Measurements from ENCODE around the gene GYS1. TPM values are rescaled to one million over a fixed set of nuclear protein-coding genes. Genes with fewer than 3 reads are reported as not detected.

The GYS1 gene
- total RNA-seq, 1 experiment from 2014 or later, result 14.1 TPM

DNA sequence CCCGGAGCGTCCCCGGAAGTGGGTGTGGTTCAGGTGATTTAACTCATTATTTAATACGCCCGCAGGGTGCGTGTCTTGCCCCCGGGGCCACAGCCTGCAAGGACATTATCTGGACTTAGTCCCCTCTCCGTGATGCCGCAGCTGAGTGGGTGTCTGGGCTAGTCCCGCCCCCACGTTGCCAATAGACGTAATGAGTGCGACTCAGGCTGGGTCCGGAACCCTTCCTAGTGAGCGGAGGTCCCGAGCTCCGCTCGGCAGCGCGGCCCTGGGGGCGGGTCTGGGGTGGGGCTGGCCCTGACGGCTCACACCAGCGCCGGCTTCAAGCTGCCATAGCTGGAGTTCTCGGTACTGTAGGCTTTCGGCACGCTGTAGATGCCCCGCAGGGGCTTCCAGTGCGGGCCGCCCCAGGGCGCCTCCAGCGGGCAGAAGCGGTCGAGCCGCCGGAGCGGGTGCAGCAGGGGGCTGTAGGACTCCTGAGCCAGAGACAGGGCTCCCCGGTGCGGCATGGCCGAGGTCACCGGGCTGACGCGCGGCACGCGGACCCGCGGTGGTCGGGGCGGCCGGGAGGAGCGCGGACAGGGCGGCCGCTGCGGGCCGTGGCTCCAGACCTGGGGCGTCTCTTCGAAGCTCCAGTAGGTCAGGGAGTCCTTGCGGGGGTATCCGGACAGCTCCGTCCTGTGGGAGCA lies 24.7 kb upstream of the GYS1 start:
- DNase-seq (ENCODE audit: low spot score), result no peak

DNA sequence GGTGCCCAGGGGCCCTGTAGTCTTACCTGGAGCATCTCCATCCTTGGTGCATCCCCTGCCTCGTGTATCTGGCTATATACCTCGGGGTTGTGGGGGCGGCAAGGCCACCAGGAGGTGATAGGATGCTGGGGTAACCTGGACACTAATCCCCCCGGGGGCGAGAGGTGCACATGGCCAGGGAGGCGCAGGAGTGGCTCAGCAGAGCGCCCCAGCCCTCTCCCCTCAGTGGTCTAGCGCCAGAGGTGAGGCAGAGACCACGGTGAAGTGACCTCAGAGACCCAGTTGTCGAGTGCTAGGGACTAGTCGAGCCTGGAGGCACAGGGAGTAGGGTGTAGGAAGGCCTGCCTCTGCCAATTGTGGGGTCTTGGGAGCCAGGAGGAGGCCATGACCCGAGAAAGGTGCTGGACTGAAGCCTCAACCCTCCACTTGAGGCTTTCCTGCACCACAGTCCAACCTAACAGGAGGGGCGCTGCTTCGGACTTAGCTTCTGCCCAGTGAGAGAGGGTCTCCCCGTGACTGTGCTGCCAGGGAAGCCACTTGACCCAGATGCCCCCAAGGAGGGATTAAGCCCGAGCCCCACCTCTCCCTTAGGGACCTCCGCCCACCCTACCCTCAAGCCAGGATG lies 24.0 kb upstream of the GYS1 start, which contains the start of gene LHB:
Gene LHB, minus strand, starts transcription at position 51 of the 625 bp plus-strand sequence. Its CDS starts 10 bp downstream, at position 41.
- DNase-seq (ENCODE audit: low spot score), result no peak

DNA sequence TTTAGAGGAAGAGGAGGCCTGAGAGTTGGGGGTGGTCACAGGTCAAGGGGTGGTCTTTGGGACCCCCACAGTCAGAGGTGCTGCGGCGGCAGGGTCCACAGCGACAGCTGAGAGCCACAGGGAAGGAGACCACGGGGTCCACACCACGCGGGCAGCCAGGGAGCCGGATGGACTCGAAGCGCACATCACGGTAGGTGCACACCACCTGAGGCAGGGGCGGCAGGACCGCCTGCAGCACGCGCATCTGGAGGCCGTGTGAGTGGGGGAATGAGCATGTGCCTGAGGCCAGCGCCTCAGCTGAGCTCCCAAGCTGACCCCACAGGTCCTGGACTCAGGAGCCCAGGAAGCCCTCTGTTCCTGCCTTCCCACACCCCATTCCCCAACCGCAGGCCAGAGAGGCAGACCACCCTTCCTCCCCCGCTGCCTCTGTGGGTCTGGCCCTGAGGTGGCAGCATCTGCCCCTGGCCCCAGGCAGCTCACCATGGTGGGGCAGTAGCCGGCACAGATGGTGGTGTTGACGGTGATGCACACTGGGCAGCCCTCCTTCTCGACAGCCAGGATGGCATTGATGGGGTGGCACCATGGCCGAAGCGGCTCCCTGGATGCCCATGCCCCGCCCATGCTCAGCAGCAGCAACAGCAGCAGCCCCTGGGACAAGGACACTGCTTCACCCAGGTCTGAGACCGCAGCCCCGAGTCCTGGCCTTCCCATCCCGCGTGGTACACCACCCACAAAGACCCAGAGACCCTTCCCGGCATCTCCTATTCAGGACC lies 23.1 kb upstream of the GYS1 start:
- no peak for DNase-seq (ENCODE audit: low spot score)

DNA sequence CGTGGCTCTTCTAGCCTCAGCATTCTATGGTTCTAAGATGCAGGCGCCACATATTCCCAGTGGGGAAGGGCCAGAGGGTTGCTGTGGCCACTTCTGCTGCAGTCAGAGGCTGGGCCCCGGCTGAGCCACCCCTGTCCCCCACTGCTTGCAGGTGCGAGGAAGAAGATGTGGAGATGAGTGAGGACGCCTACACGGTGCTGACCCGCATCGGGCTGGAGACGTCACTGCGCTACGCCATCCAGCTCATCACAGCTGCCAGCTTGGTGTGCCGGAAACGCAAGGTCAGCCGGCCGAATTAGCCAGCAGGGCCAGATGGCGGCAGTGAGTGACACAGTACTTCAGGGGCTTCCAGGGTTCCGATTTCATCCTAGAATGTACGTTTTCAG lies 21.8 kb upstream of the GYS1 start:
- no peak for DNase-seq (ENCODE audit: low spot score)

DNA sequence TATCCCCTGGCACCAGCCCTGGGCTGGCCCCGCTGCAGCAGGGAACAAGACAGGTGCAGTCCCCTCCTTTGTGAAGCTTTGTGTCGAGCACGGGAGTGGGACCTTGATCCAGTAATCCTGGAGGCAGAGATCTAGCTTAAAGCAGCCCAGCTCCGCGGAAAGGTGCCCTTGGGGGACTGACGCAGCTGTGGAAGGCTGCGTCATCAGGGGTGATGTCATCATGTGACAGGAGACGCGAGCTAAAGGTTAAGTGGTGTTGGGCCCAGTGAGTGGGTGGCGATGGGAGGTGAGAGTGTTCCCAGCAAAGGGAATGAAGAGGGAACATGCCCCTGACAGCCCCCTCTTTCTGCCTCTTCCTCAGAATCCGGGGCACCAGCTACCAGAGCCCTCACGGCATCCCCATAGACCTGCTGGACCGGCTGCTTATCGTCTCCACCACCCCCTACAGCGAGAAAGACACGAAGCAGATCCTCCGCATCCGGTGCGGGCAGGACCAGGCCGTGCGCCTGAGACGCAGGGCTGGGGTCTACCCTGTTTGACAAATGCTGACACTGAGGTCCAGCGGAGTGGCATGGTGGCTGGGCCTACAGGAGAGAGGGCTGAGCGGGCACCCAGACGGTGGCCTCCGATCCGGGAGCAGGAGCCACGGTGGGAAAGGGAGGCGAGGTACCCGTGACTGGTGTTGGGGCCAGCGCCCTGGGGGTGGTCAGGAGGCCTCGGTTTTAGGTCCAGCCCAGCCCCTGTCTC lies 21.2 kb upstream of the GYS1 start:
- DNase-seq (ENCODE audit: low spot score), result no peak

DNA sequence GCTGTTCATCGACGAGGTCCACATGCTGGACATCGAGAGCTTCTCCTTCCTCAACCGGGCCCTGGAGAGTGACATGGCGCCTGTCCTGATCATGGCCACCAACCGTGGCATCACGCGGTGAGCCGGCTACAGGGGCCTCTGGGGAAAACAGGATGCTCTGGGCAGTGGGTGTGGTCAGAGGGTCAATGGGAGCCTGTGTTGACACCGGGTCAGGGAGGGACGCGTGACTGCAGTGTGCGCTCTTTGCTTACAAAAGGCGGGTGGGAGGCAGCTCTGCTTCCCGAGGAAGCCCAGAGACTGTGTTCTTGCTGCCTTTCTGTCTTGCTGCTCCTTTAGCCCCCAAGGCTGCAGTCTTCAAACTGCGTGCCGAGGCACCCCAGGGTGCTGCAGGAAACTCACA lies 18.1 kb upstream of the GYS1 start:
- no peak for DNase-seq (ENCODE audit: low spot score)

DNA sequence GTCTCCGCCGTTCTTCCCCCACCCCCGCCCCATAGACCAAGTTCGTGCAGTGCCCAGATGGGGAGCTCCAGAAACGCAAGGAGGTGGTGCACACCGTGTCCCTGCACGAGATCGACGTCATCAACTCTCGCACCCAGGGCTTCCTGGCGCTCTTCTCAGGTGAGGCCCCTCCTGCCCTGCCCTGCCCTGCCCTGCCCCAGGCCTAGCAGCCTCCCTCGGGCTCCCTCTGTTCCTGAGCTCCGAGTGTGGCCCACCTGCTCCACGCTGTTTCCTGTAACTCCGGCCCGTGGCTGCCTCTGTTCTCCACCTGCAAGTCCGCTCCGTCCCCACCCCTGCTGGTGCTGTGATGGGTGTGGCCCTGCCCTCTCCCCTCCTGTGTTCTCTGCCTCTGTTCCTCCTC lies 17.3 kb upstream of the GYS1 start:
- DNase-seq (ENCODE audit: low spot score), result no peak

DNA sequence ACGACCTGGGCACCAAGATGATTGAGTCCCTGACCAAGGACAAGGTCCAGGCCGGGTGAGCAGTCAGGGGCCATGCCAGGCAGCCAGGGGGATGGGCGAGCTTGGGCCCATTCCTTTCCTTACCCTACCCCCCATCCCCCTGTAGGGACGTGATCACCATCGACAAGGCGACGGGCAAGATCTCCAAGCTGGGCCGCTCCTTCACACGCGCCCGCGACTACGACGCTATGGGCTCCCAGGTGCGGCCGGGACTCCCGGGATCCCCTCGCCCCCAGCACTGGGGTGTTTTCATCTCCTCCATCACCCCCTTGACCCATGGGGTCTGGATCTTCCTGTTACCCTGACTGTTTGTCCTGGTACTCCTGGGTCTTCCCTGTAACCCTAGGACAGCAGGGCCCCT lies 16.7 kb upstream of the GYS1 start:
- DNase-seq (ENCODE audit: low spot score), result no peak

DNA sequence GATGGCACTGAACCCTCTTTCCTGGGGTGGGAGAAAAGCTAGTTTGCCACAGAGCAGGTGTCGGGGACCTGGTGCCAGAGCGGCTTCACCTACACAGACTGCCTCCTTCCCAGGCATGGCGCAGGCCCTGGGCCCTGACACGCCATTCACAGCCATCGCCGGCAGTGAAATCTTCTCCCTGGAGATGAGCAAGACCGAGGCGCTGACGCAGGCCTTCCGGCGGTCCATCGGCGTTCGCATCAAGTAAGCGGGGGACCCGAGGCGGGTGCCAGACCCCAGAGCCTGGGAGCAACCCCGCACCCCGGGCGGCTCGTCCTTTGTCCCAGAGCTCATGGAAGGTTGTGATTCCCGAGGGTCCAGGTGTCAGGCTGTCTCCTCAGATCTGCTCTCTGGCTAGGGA lies 13.8 kb upstream of the GYS1 start:
- no peak for DNase-seq (ENCODE audit: low spot score)

DNA sequence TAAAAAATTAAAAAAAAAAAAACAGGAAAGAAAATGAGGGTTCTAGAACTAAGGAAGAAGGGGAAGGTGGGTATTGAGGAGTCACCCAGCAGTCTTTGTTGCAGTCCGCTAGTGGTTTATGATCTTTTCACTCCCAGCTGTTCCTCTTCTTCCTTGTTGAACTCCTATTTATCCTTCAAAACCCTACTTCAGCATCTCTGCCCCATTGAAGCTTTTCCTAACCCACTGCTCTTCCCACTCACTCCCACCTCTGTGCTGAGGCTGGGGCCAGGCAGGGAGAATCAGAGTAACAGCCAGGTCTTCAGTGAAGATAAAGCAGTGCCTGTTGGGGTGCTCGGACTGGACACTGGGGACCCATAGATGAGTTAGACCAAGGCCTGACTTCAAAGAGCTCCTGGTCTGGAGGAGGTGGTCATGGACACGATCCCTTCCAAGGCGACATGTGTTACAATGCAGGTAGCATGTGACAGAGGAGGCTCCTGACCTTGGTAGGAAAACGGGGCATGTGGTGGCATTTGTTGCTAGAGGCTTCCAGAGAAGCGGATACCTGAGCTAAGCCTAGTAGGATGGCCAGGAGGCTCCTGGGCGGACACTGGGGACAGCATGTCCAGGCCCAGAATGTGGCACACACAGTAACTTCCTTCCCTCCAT lies 12.0 kb upstream of the GYS1 start:
- DNase-seq (ENCODE audit: low spot score), result no peak

DNA sequence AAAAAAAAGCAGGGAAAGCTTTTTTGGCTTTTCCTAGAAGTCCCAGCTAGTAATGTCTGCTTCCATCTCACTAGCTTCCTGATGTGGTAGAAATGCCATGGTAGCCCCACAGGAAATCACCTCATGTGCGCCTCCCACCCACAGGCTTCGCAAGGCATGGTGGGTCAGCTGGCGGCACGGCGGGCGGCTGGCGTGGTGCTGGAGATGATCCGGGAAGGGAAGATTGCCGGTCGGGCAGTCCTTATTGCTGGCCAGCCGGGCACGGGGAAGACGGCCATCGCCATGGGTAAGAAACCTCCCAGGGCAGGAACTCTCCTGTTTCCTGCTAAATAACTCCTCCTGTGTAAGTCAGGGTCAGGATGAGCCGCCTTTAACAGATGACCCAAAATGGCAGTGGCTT lies 11.0 kb upstream of the GYS1 start:
- no peak for DNase-seq (ENCODE audit: low spot score)

DNA sequence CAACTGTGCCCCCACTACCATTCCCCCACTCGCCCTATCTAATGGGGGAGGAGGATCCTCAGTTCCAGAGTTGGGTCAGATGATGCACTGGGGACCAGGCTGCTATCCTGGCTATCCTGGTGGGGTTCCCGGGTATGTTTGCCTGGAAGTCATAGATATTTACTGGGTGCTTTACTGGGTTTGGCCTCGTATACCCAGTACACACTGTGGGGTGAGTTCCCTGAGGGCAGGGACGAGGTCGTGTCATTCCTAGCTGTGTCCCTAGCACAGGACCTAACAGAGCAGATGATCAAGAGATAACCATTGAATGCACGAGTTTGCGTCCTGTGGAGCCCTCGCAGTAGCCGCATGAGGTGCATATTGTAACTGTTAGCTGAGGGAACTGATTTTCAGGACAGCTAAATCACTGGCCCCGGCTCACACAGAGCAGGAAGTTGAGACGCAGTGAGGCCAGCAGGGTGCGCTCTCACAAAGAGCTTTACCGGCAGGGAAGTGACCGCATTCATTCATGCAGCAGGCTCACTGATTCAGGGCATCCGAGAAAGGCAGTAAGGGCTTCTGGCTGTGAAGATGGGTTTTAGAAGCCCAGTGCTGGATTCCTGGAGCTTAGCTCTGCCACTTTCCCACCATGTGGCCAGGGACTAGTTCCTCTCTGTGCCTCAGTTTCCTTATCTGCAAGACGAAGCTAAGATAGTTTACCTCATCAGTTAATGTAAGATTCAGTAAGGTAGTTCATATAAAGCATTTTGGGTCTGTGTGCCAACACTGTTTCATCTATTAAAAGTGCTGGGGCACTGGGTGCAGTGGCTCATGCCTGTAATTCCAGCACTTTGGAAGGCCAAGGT lies 6.6 kb upstream of the GYS1 start:
- peak; percentile 40 for DNase-seq (ENCODE audit: low spot score)

DNA sequence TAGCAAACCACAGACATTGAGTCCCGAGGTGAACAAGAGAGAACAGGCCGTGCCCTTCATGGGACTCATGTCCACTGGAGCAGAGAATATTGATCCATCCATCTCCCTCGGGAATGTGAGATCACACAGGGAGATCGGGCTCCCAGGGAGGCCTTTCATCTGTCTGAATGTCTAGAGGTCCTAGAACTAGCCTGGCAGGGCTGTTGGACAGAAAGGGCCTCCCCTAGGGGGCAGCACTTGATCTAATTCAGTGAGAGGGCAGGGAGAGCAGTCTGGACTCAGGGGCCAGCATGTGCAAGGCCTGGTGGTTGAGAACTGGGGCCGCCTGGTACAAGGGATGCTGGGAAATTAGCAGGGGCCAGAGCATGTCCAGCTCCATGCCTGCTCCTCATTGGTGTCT lies 4.9 kb upstream of the GYS1 start:
- peak; percentile 36 for DNase-seq (ENCODE audit: low spot score)

DNA sequence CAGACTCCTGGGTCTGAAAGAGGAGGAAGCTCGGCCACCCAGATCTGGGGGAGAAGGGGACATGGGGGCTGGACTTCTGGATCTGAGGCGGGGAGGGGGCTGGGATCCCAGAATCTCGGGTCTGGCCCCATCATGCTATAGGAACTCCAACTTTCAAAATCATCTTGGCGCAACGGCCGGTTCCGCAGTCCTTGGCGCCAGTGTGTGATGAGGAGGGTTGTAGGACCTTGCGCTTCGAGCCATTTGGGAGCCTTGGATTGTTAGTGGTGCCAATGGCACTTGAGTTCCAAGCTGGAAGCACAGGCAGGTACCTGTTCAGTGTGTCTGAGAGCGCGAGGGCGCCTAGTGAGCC lies 902 bp upstream of the GYS1 start:
- no peak for DNase-seq (ENCODE audit: low spot score)

DNA sequence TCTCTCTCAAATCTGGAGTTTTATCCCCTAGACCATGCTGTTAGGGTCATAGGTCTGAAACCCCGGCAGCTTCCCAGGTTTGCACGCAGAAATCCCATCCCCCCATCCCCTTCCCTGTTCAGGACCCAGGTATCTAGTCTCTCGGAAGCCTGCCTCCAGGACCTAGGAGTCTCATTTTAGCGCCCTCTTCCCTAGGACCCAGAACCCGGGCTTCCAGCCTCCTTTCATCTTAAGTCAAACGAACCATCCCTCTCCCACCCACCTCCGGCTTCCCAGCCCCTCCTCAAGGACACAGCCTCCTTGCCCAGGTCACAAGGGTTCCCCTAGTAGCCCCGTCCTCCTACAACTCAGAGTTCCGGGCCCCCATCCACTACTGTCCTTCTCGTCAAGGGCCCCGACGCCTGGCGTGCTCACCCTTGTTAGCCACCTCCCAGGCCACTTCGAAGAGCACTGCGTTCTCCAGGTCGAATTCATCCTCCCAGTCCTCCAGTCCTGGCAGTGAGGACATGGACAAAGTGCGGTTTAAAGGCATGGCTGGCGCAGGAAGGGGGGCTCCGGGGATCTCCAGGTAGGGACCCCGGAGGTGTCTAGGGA lies 431 bp downstream of the GYS1 start:
- no peak for DNase-seq (ENCODE audit: low spot score)

DNA sequence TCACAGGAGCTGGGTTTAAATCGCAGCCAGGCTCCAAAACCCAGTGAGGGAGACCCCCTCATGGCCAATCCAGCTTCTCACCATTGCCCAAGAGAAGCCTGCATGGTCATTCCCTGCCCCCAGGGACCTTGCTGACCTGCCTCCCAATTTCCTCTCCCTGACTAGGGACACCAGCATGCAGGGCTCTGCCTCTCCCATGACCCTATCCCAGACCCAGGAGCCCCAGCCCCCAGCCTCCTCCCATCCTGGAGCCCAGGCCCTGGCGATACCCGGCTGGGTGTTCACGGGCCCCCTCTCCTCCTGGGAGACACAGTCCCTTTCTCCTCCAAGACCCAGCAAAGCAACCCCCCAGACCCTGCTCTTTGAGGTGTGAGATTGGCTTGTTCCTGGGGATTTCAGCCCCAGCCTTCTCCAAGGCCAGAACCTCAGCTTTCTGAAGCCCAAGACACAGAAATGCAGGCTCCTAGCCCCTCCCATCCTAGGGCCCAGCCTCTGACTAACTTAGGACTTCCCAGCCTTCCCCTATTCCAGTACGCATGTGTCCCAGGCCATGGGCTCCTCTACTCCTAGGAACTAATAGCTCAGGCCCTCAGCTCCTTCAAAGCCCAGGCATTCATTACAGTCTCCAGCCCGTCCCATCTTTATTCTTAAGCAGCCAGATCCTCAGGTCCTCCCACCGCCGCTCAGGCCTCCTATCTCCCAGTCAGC lies 1.1 kb downstream of the GYS1 start:
- DNase-seq (ENCODE audit: low spot score), result peak; percentile 42

DNA sequence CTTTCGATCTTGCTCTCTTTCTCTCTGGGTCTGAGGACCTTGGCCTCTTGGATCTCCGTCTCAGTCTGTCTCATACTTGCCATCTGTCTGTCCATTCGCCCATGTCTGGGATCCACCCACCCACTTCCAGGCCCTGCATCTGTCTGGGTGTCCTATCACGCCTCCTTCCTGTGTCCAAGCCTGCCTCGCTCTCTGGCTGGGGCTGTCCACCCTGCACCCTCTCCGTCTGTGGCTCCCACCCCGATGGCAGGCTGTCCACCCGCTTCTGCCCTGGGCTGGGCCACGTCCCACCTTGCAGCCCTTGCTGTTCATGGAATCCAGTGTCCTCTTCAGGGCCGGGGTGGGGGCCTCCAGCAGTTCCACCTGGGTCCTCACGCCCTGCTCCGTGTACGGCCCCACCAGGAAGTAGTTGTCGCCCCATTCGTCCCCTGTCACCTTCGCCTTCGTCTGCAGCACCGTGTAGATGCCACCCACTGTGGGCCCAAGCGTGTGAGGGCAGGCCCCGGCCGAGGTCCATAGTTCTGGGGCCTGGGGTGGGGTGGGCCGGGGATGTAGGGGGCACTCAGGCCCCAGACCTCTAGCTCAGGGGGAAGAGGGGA lies 2.0 kb downstream of the GYS1 start:
- DNase-seq (ENCODE audit: low spot score), result no peak

DNA sequence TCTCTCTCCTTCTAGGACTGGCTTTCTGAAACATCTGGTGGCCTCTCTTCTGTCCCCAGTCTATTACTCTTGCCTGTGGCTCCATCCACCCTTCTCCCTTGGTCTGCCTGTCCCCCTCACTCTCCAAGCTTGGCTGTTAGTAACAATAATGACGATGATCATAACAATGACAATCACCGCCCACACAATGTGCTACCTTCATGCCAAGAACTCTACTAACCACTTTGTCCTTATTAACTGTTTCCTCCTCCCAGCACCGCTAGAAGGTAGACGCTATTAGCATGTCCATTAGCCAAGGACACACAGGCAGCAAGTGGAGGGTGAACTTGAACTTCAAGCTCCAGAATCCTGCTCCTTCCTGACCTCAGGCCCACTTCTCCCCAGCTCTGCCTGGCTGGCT lies 2.7 kb downstream of the GYS1 start:
- DNase-seq (ENCODE audit: low spot score), result no peak

DNA sequence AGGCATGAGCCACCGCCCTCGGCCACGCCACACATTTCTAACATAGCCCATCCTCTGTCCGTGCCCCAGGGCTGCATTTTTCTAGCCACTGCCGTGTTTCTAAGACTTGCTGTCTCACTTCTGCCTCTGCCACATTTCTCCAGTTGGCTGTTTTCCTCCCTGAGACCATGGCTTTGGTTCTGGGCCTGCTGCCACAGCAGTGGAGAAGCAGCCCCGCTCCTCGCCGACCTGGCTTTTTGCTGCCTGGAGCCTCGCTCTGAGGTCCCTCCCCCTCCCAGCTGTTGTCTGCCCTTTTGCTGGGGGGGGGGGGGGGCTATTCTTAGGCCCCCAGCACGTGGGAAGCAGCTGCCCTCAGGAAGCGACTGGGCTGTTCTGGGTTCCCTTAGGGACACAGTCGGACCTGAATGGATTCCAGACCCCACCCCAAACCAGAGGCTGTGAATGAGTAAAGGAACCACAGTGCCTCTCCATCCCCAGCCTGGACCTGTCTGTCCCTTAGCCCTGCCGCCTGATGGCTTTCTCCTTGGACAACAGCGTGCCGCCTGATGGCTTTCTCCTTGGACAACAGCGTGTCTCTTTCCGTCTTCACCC lies 3.3 kb downstream of the GYS1 start:
- DNase-seq (ENCODE audit: low spot score), result no peak
